Naive thymus-derived CD4-positive, alpha-beta T cell (primary cell): Measurements from ENCODE around the gene OR10G8. TPM values are rescaled to one million over a fixed set of nuclear protein-coding genes. Genes with fewer than 3 reads are reported as not detected.

Source experiments
- ATAC-seq: fragments of 150-1000 bp; cut with Tn5 transposase; 2 replicates; pipeline ENCODE4 v1.10.0; 2021; ENCODE audit warnings: mild to moderate bottlenecking, moderate library complexity
- CTCF ChIA-PET: fragments of 350-600 bp; sonication (Branson Sonifier 250); formaldehyde crosslinking; loops from one replicate; lab custom pipeline; 2021; ENCODE audit warnings: antibody characterized with exemption; lab: Charles Lee
- POLR2A ChIA-PET: fragments of 350-600 bp; sonication (Branson Sonifier 250); formaldehyde crosslinking; loops from one replicate; lab custom pipeline; 2021; ENCODE audit warnings: antibody characterized with exemption, inconsistent platforms; lab: Charles Lee
- DNase-seq, 9 donors: peaks; one replicate each; pipeline versions ENCODE4 v3.0.0 to v3.0.0-alpha.2; 2020 to 2022; ENCODE audit warnings: mixed read lengths in 1 of 9
- H3K27ac ChIP-seq: one replicate; pipeline ENCODE4 v1.7.0; 2013; ENCODE audit warnings: mild to moderate bottlenecking, low read depth, low read length, moderate library complexity
- H3K27me3 ChIP-seq, 2 donors: one replicate each; pipeline ENCODE4 v1.7.0; 2013; ENCODE audit warnings: low read length in 2 of 2, mild to moderate bottlenecking in 2 of 2, moderate library complexity in 2 of 2; ENCODE audit not compliant: control insufficient read depth in 2 of 2, insufficient read depth in 2 of 2
- H3K36me3 ChIP-seq, 3 experiments: 1 replicate in 2 of 3; 2 replicates in 1 of 3; pipeline ENCODE4 v1.7.0; 2013; ENCODE audit warnings: low read length in 3 of 3, mild to moderate bottlenecking in 3 of 3, moderate library complexity in 1 of 3; ENCODE audit not compliant: insufficient read depth in 3 of 3, control insufficient read depth in 2 of 3
- H3K4me1 ChIP-seq, 2 donors: one replicate each; pipeline ENCODE4 v1.7.0; 2013; ENCODE audit warnings: low read length in 2 of 2, mild to moderate bottlenecking in 2 of 2, moderate library complexity in 1 of 2; ENCODE audit not compliant: control insufficient read depth in 2 of 2, insufficient read depth in 2 of 2
- H3K4me3 ChIP-seq: 2 replicates; pipeline ENCODE4 v1.7.0; 2013; ENCODE audit warnings: mild to moderate bottlenecking, low read length
- H3K9me3 ChIP-seq, 3 experiments: 1 replicate in 2 of 3; 2 replicates in 1 of 3; pipeline ENCODE4 v1.7.0; 2013; ENCODE audit warnings: low read length in 3 of 3; ENCODE audit not compliant: control insufficient read depth in 2 of 3
- H3K27ac Mint-ChIP-seq, 9 donors: one replicate each; pipeline ENCODE4 v1.8.0; 2020 to 2022; ENCODE audit warnings: mixed read lengths in 9 of 9, mild to moderate bottlenecking in 8 of 9, moderate library complexity in 5 of 9, inconsistent platforms in 2 of 9
- H3K27me3 Mint-ChIP-seq, 5 donors: one replicate each; pipeline ENCODE4 v1.8.0; 2021 to 2022; ENCODE audit warnings: mixed read lengths in 5 of 5, mild to moderate bottlenecking in 1 of 5
- H3K36me3 Mint-ChIP-seq, 5 donors: one replicate each; pipeline ENCODE4 v1.8.0; 2020 to 2022; ENCODE audit warnings: mixed read lengths in 5 of 5, mild to moderate bottlenecking in 3 of 5, inconsistent platforms in 1 of 5
- H3K4me1 Mint-ChIP-seq, 7 donors: one replicate each; pipeline ENCODE4 v1.8.0; 2020 to 2022; ENCODE audit warnings: mixed read lengths in 7 of 7, mild to moderate bottlenecking in 3 of 7, inconsistent platforms in 1 of 7
- H3K4me3 Mint-ChIP-seq, 10 donors: one replicate each; pipeline ENCODE4 v1.8.0; 2020 to 2022; ENCODE audit warnings: mild to moderate bottlenecking in 10 of 10, mixed read lengths in 10 of 10, moderate library complexity in 6 of 10, inconsistent platforms in 2 of 10
- H3K9me3 Mint-ChIP-seq, 11 donors: one replicate each; pipeline ENCODE4 v1.8.0; 2020 to 2022; ENCODE audit warnings: mixed read lengths in 11 of 11, mild to moderate bottlenecking in 4 of 11, inconsistent platforms in 1 of 11, moderate library complexity in 1 of 11
- intact Hi-C, 2 donors: fragments of 100-400 bp; cut with micrococcal nuclease; formaldehyde crosslinking; loops; one replicate each; pipeline ENCODE4 v1.15.1; 2023
- polyA plus RNA-seq, 2 donors: library from polyadenylated mRNA; unstranded; fragments of 300-500 nt; fragmentation: Illumina TruSeq; gene quantifications; one replicate each; pipeline ENCODE4 v1.2.3, GENCODE V29; 2021
- total RNA-seq, 6 experiments: library from RNA in 5 of 6; stranded (reverse) in 5 of 6; gene quantifications; 1 replicate in 5 of 6; 2 replicates in 1 of 6; pipeline ENCODE4 v1.2.3 and lab custom pipeline; 2021 to 2026

OR10G8 gene
- total and polyA plus RNA-seq, 7 experiments from 2014 or later: not detected

- CTCF ChIA-PET: no interaction called here
- Mint-ChIP-seq H3K36me3 (no peaks in the 10 kb centered on the region), H3K4me1 (no peaks in the 10 kb centered on the region), H3K27me3 (peaks cover 0 to 41% (median 15%) of the 10 kb centered on the region in 5 donors), H3K9me3 (peaks cover 0 to 2% (median 0%) of the 10 kb centered on the region in 11 donors), H3K27ac (no peak overlapping the region), H3K4me3 (no peak overlapping the region)
- intact Hi-C loops: no loop called here
- no peaks in the 10 kb centered on the region for H3K9me3 ChIP-seq
- H3K36me3 ChIP-seq: no peaks in the 10 kb centered on the region
- POLR2A ChIA-PET: no interaction called here
- DNase-seq (no peak), ATAC-seq (no peak)
- no peak overlapping the region for H3K27ac ChIP-seq
- no peaks in the 10 kb centered on the region for H3K27me3 ChIP-seq
- no peak overlapping the region for H3K4me3 ChIP-seq
- H3K4me1 ChIP-seq: no peaks in the 10 kb centered on the region
Measured at GRCh38 chr11:124036666-124037065, 10.1 kb downstream of the OR10G8 start.

GRCh38 chr11:124039557-124039956 is 13.0 kb downstream of the OR10G8 start:
- Histone ChIP-seq H3K27ac (no peak overlapping the region), H3K4me3 (no peak overlapping the region), H3K4me1 (no peaks in the 10 kb centered on the region), H3K27me3 (no peaks in the 10 kb centered on the region), H3K9me3 (no peaks in the 10 kb centered on the region), H3K36me3 (no peaks in the 10 kb centered on the region)
- DNase-seq: no peak
- ChIA-PET CTCF (no interaction called here), POLR2A (no interaction called here)
- no peak for ATAC-seq
- no peak overlapping the region for H3K27ac Mint-ChIP-seq
- peaks cover 0 to 32% (median 15%) of the 10 kb centered on the region in 5 donors for H3K27me3 Mint-ChIP-seq
- H3K4me1 Mint-ChIP-seq: no peaks in the 10 kb centered on the region
- peaks cover 0 to 2% (median 0%) of the 10 kb centered on the region in 11 donors for H3K9me3 Mint-ChIP-seq
- H3K36me3 Mint-ChIP-seq: no peaks in the 10 kb centered on the region
- intact Hi-C loops: no loop called here
- no peak overlapping the region for H3K4me3 Mint-ChIP-seq

DNA sequence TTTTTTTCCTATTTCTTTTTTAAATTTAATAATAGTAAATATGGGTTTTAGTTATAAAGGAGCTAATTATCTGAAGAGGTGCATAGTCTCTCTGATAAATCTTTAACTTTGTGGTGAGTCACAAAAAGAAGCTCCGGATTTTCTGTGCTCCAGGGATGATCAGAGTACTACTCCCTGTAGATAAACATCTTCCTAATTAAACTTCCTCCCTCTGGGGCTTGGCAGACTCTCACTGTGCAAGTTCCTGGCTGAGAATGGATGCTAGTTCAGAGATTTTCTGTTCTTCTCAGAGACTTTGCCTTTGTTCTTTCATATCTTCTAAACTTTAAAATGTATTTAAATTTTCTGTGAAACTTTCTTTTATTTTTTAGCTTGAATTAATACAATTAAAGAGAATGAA is 14.7 kb downstream of the OR10G8 start, which contains the start of gene OR10G7:
OR10G7 (minus strand) TSS at position 72 of the 400 bp plus-strand sequence. CDS start 2,324 bp downstream, outside the sequence.
- Mint-ChIP-seq H3K4me3 (no peak within 1 kb of the TSS), H3K27me3 (peaks cover 0 to 19% (median 9%) of the 10 kb centered on the region in 5 donors), H3K36me3 (no peaks in the 10 kb centered on the region), H3K27ac (no peak within 1 kb of the TSS), H3K4me1 (no peaks in the 10 kb centered on the region), H3K9me3 (peaks cover 0 to under 1% (median 0%) of the 10 kb centered on the region in 11 donors)
- H3K27me3 ChIP-seq: no peaks in the 10 kb centered on the region
- POLR2A ChIA-PET: no interaction called here
- no peaks in the 10 kb centered on the region for H3K36me3 ChIP-seq
- no peak within 1 kb of the TSS for H3K4me3 ChIP-seq
- H3K9me3 ChIP-seq: no peaks in the 10 kb centered on the region
- no peak for ATAC-seq
- no peaks in the 10 kb centered on the region for H3K4me1 ChIP-seq
- DNase-seq: no peak
- no peak within 1 kb of the TSS for H3K27ac ChIP-seq
- CTCF ChIA-PET: no interaction called here
- intact Hi-C loops: no loop called here

DNA sequence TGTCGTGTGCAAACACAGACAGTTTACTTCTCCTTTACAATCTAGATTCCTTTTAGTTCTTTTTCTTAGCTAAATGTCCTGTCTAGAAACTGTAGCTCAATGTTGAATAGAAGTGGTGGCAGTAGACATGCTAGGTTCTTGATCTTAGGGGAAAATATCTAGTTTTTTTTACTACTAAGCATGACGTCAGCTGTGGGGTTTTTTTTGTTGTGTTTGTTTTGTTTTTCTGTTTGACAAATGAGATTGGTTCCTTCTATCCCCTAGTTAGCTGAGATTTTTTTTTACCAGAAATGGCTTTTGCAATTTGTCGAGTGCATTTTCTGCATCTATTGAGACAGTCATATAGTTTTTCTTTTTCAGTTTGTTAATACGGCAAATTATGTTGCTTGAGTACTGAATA is 16.8 kb downstream of the OR10G8 start:
- no peaks in the 10 kb centered on the region for H3K36me3 ChIP-seq
- peaks cover 0 to 12% (median 6%) of the 10 kb centered on the region in 5 donors for H3K27me3 Mint-ChIP-seq
- ChIA-PET POLR2A (no interaction called here), CTCF (interaction anchor here (0.8 kb wide), 1 partner anchor 26 kb away, joined by 3 read pairs; no protein-coding TSS in a partner anchor)
- intact Hi-C loops: no loop called here
- DNase-seq (no peak), ATAC-seq (no peak)
- H3K4me3 Mint-ChIP-seq: no peak overlapping the region
- H3K9me3 Mint-ChIP-seq: peaks cover 0 to 1% (median 0%) of the 10 kb centered on the region in 11 donors
- H3K4me1 Mint-ChIP-seq: no peaks in the 10 kb centered on the region
- no peaks in the 10 kb centered on the region for H3K36me3 Mint-ChIP-seq
- H3K27ac ChIP-seq: no peak overlapping the region
- H3K27ac Mint-ChIP-seq: no peak overlapping the region
- H3K27me3 ChIP-seq: no peaks in the 10 kb centered on the region
- no peak overlapping the region for H3K4me3 ChIP-seq
- no peaks in the 10 kb centered on the region for H3K4me1 ChIP-seq
- no peaks in the 10 kb centered on the region for H3K9me3 ChIP-seq

DNA sequence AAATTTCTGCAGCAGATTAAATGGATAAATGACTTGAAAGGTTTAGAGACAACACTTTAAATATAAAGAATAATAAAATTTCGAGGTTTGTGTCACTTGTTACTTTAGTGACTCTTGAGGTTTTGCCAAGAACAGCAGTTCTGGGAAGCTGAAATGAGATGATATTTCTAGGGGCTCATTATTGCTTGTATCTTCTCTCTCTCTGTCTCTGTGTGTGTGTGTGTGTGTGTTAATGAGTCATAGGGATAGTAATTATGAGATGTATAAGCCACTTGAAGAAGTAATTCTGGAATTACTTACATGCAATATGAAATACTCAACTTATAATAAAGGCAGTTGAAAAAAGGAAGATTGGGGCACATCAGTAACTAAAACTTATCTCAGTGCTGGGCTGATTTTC is 24.1 kb downstream of the OR10G8 start:
- CTCF ChIA-PET: no interaction called here
- peaks cover 0 to 19% (median 12%) of the 10 kb centered on the region in 5 donors for H3K27me3 Mint-ChIP-seq
- ATAC-seq: no peak

GRCh38 chr11:124052966-124053365 is 26.4 kb downstream of the OR10G8 start:
- Mint-ChIP-seq H3K4me3 (no peak overlapping the region), H3K27me3 (peaks cover 0 to 18% (median 12%) of the 10 kb centered on the region in 5 donors), H3K9me3 (no peaks in the 10 kb centered on the region), H3K4me1 (no peaks in the 10 kb centered on the region), H3K36me3 (no peaks in the 10 kb centered on the region), H3K27ac (no peak overlapping the region)
- POLR2A ChIA-PET: no interaction called here
- no peaks in the 10 kb centered on the region for H3K27me3 ChIP-seq
- CTCF ChIA-PET: no interaction called here
- H3K27ac ChIP-seq: no peak overlapping the region
- H3K4me1 ChIP-seq: no peaks in the 10 kb centered on the region
- ATAC-seq (no peak), DNase-seq (no peak)
- no peaks in the 10 kb centered on the region for H3K9me3 ChIP-seq
- intact Hi-C loops: no loop called here
- H3K36me3 ChIP-seq: no peaks in the 10 kb centered on the region
- no peak overlapping the region for H3K4me3 ChIP-seq

More for the DNA sequence above, 24.1 kb downstream of the OR10G8 start:
- H3K4me1 ChIP-seq: no peaks in the 10 kb centered on the region
- no peaks in the 10 kb centered on the region for H3K9me3 ChIP-seq
- no peak overlapping the region for H3K27ac ChIP-seq
- no peak overlapping the region for H3K4me3 ChIP-seq
- peaks cover 0 to 1% (median 0%) of the 10 kb centered on the region in 11 donors for H3K9me3 Mint-ChIP-seq
- H3K36me3 ChIP-seq: no peaks in the 10 kb centered on the region
- H3K4me1 Mint-ChIP-seq: no peaks in the 10 kb centered on the region
- intact Hi-C loops: no loop called here
- no peaks in the 10 kb centered on the region for H3K27me3 ChIP-seq
- POLR2A ChIA-PET: no interaction called here
- H3K4me3 Mint-ChIP-seq: no peak overlapping the region
- H3K36me3 Mint-ChIP-seq: no peaks in the 10 kb centered on the region
- no peak overlapping the region for H3K27ac Mint-ChIP-seq
- DNase-seq: no peak

- no peak overlapping the region for H3K27ac Mint-ChIP-seq
- no peaks in the 10 kb centered on the region for H3K9me3 ChIP-seq
- H3K4me3 ChIP-seq: no peak overlapping the region
- no peaks in the 10 kb centered on the region for H3K36me3 ChIP-seq
- H3K36me3 Mint-ChIP-seq: no peaks in the 10 kb centered on the region
- intact Hi-C loops: loop anchor here in 1 of 2 donors (1.0 to 10.0 kb wide), 2 partner anchors 47 to 256 kb away; partner anchors contain the start of genes OR8D2 and VWA5A
- DNase-seq (no peak), ATAC-seq (no peak)
- ChIA-PET POLR2A (no interaction called here), CTCF (interaction anchor here (0.6 to 4.3 kb wide), 4 partner anchors 17 to 125 kb away, joined by 3 to 26 read pairs (median 3); no protein-coding TSS in a partner anchor)
- H3K4me1 Mint-ChIP-seq: peaks cover 0 to 21% (median 0%) of the 10 kb centered on the region in 7 donors
- no peaks in the 10 kb centered on the region for H3K4me1 ChIP-seq
- peaks cover 29 to 66% (median 58%) of the 10 kb centered on the region in 5 donors for H3K27me3 Mint-ChIP-seq
- H3K4me3 Mint-ChIP-seq: no peak overlapping the region
- no peak overlapping the region for H3K27ac ChIP-seq
- peaks cover 0 to 4% of the 10 kb centered on the region in 2 donors for H3K27me3 ChIP-seq
- H3K9me3 Mint-ChIP-seq: peaks cover 0 to 4% (median 0%) of the 10 kb centered on the region in 11 donors
Measured at GRCh38 chr11:124068601-124069110, 42.1 kb downstream of the OR10G8 start.
